Stomach (tissue), 4 donors: ENCODE results near the gene CEP192.

Experiments used
- CTCF ChIP-seq, 7 experiments: fragments of 450-650 bp in 4 of 7; fragments of 200-600 bp in 3 of 7; sonication (generic) in 3 of 7; IDR thresholded peaks; one replicate each; pipeline ENCODE4 v1.5.1; 2016 to 2019; ENCODE audit warnings: antibody characterized with exemption in 7 of 7, control low read depth in 2 of 7, mild to moderate bottlenecking in 1 of 7
- EP300 ChIP-seq: sonication (generic); formaldehyde crosslinking; IDR thresholded peaks from one replicate; pipeline ENCODE4 v1.6.1; 2017; ENCODE audit warnings: antibody characterized with exemption
- POLR2A ChIP-seq, 4 donors: fragments of 450-650 bp; IDR thresholded peaks; one replicate each; pipeline ENCODE4 v1.6.1; 2016; ENCODE audit warnings: antibody characterized with exemption in 4 of 4, control low read depth in 2 of 4, mild to moderate bottlenecking in 1 of 4, moderate library complexity in 1 of 4
- POLR2AphosphoS5 ChIP-seq, 3 donors: sonication (generic); formaldehyde crosslinking; IDR thresholded peaks; one replicate each; pipeline ENCODE4 v1.6.1; 2016; ENCODE audit warnings: antibody characterized with exemption in 3 of 3

- TF ChIP-seq POLR2A (IDR thresholded peaks at IDR 0.05), result no peak
- peak in 1 of 7 experiments; percentile 9 for TF ChIP-seq CTCF (IDR thresholded peaks at IDR 0.05)
- no peak for TF ChIP-seq POLR2AphosphoS5 (IDR thresholded peaks at IDR 0.05)
- no peak for TF ChIP-seq EP300
Observed at GRCh38 chr18:13139885-13140450, 148.8 kb downstream of the CEP192 start.
